ENCODE data around the gene SCN9A. TPM values are rescaled to one million over a fixed set of nuclear protein-coding genes. Genes with fewer than 3 reads are reported as not detected.

Gene SCN9A
- 20.5 and 40.9 TPM in 2 replicates for total RNA-seq

GRCh38 chr2:166375736-166376487, at the start of gene SCN9A:
Gene SCN9A, minus strand, starts transcription at chr2:166375944. Its CDS starts 64,188 bp downstream, at chr2:166311756.

Other genes with a start within 250 kb of the SCN9A start
- gene SCN1A, start 247.9 kb downstream of the SCN9A start, total RNA-seq = 0.15 and 0.33 TPM in 2 replicates
- 14.5 and 16.4 TPM in 2 replicates for gene SCN7A, start 118.3 kb upstream of the SCN9A start, total RNA-seq